ENCODE data around the gene TMCC2.
"Not testable (repeated sequence)": the region's sequence is repeated elsewhere in the genome, so short reads cannot be mapped to it uniquely, and the experiment has no call there.

TMCC2 gene

DNA sequence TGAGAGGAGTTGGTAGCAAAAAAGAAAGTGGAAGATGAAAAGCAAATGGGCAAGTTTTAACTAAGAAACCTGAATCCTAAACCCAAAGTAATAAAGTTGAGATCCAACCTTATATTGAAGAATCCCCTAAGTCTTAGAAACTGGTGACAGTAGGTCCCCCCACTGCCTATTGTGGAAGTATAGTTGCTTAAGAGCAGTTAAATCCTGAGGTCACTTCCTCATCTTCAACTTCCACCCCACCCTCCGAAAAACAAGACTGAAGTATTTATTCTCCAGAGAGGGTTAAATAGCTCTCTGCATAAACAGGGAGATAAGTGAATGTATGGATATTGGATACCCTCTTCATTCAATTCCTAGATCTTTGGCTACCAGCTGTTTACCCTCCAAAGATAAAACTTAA, 13.0 kb upstream of the TMCC2 start:
- no peak for DNase-seq

DNA sequence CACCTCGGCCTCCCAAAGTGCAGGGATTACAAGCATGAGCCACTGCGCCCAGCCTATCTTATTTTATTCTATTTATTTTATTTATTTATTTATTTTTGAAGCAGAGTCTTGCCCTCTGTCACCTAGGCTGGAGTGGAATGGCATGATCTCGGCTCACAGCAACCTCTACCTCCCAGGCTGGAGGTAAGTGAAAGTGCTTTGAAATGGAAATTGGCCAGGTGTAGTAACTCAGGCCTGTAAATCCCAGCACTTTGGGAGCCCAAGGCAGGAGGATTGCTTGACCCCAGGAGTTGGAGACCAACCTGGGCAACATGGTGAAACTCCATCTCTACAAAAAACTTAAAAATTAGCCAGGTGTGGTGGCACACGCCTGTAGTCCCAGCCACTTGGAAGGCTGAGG, 11.2 kb upstream of the TMCC2 start:
- no peak for DNase-seq

DNA sequence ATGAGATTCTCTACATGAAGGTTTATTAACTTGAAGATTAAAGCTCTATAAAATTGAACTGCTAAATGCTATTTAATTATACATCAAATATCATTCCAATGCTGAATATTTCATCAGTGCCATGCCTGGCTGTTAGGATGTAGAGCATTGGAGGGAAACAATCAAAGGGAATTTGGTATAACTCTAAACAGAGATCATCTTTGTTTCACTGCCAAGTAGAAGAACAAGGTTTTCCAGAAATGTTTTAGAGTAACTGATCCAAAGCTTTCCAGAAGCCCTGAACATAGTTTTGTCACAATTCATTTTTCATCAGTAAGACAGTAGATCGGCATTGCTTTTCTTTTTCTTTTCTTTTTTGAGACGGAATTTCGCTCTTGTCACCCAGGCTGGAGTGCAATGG, 10.3 kb upstream of the TMCC2 start:
- DNase-seq = no peak

- DNase-seq = no peak
Measured at GRCh38 chr1:205220421-205220820, 7.3 kb upstream of the TMCC2 start.

- no peak for DNase-seq
Measured at GRCh38 chr1:205224736-205225135, 3.0 kb upstream of the TMCC2 start.

DNA sequence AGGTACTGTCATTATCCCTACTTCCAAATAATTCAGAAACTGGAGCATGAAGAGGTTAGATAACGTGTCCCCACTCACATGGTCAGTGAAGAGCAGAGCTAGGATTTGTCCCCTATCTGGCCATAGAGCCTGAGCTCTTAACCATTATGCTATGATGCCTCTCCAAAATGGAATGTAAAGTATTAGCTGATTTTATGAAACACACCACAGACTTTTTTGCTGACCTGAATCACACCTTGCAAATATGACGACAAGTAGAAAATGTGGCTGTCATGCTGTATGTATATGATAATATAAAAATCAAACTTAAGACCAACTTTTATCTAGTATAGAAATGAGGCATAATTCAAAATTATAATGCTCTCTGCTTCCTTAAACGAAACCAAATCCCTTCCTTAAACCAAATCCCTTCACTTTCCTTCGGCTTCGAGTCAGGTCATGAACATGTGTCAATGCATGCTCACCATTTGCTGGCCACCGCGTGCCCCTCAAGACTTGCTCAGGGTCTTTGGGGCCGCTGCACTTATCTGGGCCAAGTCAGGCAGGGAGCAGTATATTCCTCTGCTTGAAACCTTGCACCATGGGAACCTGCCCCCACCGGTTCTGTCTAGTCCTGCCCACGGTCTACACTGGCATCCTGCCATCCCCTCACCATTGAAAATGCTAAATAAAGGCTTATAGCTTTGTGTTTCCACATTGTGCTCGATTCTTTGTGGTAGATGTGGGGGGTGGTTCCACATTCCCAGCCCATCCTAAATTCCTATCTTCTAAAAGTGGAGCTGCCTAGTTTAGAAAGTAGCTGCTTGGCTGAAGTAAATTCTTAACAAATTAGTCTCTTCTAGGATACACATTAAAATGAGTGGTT, 1.6 kb upstream of the TMCC2 start:
- DNase-seq = no peak

DNA sequence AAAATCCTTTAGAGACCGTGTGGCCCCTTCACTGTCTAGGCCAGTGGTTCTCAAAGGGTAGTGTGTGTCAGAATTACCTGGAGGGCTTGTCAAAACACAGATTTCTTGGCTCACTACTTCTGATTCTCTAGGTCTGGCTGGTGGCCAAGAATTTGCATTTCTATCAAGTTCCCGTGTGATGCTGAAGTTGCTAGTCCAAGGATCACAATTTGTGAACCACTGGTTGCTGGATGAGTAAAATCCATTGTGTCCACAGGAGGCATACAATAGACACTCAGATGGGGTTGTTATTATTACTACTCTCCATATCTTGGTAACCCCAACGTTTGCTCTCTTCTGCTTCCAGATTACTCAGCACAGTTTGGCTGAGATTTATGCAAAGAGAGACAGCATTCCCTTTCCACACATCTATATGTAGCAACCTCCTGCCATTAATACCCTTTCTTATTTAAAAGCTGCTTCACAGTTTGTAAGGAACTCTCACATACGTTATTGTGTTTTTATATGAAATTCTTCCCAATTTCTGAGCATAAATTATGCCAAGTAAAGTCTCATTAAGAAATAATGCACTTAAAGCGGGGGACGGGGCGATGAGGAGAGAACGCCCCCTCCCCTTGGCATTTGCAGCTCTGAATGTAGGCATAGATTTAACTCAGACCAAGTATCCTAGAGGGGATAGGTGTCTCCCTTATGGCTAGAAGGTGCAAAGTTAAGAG, 720 bp upstream of the TMCC2 start:
- DNase-seq = no peak

GRCh38 chr1:205228093-205228521, 361 bp downstream of the TMCC2 start:
- DNase-seq = no peak

GRCh38 chr1:205229399-205229871, 1.7 kb downstream of the TMCC2 start:
- peak; percentile 56 for DNase-seq

DNA sequence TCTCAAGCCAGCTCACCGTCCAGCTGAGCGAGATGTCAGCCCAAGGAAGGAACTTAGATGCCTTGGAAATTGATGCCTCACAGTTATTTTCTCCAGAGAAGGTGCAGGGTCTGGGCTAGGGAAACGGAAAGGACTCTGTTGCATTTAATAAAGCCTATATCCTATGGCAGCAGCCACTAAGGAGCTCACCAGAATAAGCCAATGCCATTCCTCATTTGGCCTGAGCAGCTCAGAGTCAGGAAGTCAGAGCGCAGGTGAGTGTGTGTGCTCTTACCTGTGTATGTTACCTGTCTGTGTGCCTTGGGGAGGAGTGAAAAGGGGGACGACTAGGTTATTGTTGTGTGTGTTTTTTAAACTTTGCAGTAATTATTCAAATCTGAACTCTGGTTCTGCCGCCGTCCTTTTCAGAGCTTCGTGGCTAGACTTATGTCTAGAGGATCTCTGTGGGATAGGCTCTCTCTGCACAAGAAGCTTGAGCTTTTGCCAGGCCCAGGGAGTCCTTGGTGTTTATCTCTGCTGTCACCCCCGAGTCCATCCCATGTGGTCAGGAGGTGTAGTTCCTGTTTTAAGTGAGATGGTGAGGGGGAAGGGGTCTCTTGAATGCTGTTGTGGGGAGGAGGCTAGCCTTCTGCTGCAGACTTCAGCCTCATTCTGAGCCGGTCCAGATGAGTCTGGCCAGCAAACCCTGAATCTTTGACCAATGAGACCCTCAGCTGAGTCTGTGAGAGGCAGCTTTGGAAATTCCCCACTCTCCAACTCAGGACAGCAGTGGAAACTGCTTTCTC, 2.4 kb downstream of the TMCC2 start:
- no peak for DNase-seq

- no peak for DNase-seq
Measured at GRCh38 chr1:205230982-205231381, 3.2 kb downstream of the TMCC2 start.

DNA sequence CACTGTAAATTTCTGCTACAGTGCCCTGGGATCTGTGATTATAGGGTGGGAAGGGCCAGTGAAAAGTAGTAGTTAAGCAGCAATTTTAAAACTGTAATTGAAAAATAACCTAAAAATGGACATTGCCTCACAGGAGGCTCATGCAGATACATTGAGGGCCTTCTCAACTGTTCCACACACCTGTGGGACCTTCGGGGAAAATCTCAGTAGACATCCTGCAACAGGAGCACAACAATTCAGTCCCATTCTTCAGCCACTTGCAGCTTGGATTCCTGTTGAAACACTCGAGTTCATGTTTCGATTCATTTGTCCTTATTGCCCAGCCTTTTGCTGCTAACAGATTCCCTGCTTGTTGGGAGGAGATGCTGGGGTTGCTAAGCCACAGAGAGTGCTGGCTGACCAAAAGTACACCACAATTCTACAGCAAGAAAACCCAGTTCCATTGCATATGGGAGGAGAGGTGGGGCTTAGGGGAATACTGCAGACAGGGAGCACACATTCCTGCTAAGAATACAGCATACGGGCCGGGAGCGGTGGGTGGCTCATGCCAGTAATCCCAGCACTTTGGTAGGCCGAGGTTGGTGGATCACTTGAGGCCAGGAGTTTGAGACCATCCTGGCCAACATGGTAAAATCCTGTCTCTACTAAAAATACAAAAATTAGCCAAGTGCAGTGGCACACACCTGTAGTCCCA, 4.5 kb downstream of the TMCC2 start:
- DNase-seq = no peak

DNA sequence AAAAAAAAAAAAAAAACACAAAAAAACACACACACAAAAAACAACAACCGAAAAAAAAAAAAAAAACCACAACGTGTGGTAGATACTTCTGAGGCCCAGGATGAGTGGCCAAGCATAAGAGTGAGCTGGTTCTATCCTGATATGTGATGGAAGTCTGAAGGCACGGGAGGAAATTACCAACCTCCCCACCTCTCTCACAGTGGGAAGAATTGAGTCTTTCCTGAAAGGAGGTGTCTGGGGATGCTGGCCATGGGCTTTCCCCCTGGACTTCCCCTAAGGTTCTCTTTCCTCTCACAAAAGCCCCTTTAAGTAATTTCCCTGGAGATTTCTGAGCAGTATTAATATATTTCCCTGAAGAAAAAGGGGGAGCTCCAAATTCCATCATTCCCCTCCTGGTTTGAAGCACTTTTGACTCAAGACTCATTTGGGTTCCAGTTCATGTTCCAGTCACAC, 5.2 kb downstream of the TMCC2 start:
- DNase-seq = no peak

GRCh38 chr1:205233986-205234385, 6.2 kb downstream of the TMCC2 start:
- not testable (repeated sequence) for DNase-seq

DNA sequence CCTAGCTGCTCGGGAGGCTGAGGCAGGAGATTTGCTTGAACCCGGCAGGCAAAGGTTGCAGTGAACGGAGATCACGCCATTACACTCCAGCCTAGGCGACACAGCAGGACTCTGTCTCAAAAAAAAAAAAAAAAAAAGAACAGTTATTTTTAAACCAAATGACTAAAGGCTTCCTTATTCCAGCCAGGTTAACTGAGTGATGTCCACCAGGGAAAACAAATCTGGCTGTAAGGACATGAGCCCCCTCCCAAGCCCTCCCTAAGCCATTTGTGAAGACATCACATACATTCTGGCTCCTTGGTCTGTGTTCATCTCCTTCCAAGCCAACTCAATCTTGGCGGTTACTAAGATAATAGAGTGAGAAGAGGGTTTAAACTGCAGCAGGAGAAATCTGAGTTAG, 8.2 kb downstream of the TMCC2 start:
- no peak for DNase-seq

GRCh38 chr1:205236526-205236925, 8.8 kb downstream of the TMCC2 start:
- no peak for DNase-seq

DNA sequence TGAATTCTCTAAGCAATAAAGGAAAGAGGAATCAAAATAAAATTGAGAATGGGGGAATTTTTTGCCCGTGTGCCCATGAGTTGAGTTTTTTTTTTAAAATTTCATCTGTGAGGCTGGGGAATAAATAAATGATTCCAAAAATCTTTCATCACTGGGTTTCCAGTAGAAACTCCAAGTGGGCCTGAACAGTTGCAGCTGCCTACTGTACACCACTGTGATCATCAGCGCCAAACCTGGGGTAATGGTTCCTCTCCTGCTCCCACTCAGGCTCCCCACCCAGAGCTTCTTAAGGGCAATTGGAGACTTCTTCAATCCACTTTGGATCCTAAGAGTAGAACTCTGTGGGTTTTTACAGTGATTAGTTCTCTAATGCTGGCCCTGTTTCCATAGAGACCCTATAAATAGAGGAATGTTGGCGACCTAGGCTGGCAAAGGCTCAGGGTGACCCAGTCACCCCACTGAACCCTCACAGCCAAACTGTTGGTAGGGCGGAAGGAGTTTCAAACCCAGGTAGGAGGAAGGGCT, 9.3 kb downstream of the TMCC2 start:
- no peak for DNase-seq

GRCh38 chr1:205237526-205238484, 10.1 kb downstream of the TMCC2 start:
- DNase-seq = peak; percentile 58

- DNase-seq = no peak
Measured at GRCh38 chr1:205239078-205239477, 11.3 kb downstream of the TMCC2 start.

GRCh38 chr1:205240118-205240517, 12.4 kb downstream of the TMCC2 start:
- DNase-seq = no peak

DNA sequence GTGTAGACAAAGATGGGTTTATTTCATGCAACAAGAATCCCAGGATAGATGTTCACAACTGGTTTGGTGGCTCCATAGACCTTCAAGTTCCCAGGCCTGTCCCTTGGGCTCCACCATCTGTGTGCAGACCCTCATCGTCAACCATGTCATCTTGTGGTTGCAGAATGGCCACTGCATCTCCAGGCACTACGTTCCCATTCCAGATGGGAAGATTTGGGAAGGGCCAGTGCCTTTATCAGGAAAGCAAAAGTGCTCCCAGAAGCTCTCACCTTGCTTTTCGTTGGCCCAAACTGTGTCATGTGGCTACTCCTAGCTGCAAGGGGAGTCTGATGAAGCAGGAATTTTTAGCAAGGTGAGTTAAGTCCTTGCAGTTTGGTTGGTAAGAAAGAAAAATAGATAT, 12.8 kb downstream of the TMCC2 start:
- no peak for DNase-seq

Measured in stimulated activated CD4-positive, alpha-beta T cell treated with anti-CD3 and anti-CD28 coated beads, Interleukin-4, amount 100 ng/mL, for 1 hour (primary cell).